HG03575 (cell line): ENCODE results near the gene RCE1.

Source experiments
- ATAC-seq: cut with Tn5 transposase; IDR thresholded peaks from one replicate; pipeline ENCODE4 v1.9.1; 2021; ENCODE audit not compliant: unreplicated experiment, insufficient number of reproducible peaks, low FRiP score; ENCODE audit errors: extremely low read depth

Gene RCE1

DNA sequence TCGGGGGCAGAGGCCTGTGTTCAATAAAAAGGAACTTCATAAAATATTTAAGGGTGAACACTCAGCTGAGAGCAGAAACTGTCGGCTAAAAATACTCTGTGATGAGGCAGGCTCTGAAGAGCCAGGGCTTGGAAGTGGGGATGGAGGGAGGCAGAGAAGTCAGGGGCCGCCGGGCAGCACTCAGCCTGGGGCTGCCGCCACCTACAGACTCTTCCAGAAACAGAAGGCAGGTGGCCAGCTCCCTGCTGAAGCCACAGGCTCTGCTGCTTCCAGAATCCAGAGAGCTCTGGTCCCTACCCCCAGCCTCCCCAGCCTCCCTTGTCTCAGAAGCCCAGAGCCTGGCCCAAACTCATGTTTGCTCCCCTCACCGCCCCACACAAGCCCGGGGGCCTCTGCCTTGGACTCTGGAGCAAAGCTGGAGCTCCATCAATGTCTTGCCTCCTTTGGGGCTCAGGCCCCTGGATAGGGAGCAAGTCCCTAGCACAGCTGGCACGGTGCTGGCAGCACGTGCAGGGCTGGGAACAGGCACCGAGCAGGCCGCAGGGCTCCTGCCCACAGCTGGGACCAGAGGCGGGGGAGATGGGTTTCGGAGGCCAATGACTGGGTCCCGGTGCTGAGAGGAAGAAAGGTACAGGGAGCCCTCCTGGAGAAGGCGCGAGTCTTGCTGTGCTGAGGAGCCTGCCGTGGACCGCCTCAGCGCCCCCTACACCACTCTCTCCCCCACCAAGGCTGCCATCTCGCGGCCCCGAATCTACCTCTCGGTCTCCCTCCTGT is 21.9 kb downstream of the RCE1 start:
- ATAC-seq, result no peak

- ATAC-seq, result no peak
Observed at GRCh38 chr11:66866007-66866406, 22.8 kb downstream of the RCE1 start.

GRCh38 chr11:66866511-66866986 is 23.3 kb downstream of the RCE1 start:
- ATAC-seq, result no peak

GRCh38 chr11:66867425-66868040 is 24.3 kb downstream of the RCE1 start:
- ATAC-seq, result no peak

GRCh38 chr11:66868082-66868725 is 25.0 kb downstream of the RCE1 start:
- no peak for ATAC-seq

DNA sequence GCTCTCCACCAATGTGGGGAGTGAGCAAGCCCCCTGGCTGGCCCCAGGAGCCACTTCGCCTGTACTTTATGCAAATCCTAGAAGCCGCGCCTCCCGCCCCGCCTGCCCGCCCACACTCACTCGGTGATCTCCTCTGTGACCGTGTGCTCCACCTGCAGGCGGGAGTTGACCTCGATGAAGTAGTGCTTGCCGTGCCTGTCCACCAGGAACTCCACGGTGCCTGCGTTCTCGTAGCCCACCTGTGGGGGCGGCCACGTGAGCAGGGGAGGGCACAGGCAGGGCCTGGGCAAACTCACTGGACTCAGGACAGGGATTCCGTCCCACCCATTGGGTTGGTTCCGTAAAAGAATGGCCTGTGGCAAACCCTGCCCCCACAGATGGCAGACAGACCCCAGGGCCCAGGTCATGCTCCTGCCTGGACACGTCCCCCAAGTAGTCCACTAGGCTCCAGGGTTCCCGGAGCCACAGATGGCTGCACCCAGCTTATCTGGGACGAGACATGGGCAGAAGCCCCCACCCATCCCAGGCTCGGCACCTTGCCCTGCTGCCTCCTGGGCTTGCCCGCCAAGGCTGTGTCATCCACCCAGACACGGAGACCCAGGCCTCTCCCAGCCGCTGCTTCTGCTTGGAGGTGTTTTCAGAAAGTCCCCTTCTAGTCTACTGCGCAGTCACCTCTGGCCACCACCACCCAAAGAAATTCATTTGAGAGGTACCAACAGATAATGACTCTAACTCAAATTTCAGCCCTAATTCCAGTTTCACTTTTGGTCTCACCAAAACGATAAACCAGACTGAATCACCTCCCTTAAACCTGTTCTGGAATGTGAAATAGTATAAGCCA is 25.7 kb downstream of the RCE1 start:
- ATAC-seq, result no peak

GRCh38 chr11:66869567-66869870 is 26.3 kb downstream of the RCE1 start:
- no peak for ATAC-seq

DNA sequence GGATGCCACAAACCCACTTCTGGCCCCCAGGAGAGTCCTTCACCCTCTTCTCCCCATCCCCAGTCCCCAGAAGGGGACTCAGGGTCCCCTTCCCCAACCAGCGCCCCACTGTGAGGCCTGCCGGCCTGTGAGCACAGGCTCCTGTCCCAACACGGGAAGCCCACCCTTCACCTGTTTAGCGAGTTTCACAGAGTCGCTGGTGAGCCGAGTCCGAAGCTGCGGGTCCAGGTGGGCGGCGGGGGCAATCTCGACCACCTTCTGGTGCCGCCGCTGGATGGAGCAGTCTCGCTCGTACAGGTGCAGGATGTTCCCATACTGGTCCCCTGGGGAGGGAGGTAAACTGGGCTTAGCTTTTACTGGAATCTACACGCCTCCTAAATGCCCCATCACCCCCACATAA is 26.9 kb downstream of the RCE1 start:
- ATAC-seq, result no peak

- ATAC-seq, result no peak
Observed at GRCh38 chr11:66870616-66871520, 27.6 kb downstream of the RCE1 start.

- ATAC-seq, result no peak
Observed at GRCh38 chr11:66871521-66871901, 28.3 kb downstream of the RCE1 start.

DNA sequence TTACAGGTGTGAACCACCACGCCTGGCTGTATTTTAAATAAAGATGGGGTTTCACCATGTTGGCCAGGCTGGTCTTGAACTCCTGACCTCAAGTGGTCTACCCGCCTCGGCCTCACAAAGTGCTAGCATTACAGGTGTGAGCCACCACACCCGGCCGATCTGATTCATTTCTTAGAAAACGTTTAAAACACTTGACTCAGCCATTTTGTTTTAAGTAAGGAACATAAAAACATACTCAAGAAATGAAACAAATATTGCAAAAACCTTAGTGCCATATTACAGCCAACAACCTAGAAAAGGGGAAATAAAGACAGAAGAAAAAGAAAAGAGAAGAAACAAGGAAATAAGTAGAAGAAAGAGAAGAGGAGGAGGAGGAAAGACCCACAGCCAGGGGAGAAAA is 31.0 kb downstream of the RCE1 start:
- ATAC-seq, result no peak

GRCh38 chr11:66875378-66875777 is 32.1 kb downstream of the RCE1 start:
- no peak for ATAC-seq

DNA sequence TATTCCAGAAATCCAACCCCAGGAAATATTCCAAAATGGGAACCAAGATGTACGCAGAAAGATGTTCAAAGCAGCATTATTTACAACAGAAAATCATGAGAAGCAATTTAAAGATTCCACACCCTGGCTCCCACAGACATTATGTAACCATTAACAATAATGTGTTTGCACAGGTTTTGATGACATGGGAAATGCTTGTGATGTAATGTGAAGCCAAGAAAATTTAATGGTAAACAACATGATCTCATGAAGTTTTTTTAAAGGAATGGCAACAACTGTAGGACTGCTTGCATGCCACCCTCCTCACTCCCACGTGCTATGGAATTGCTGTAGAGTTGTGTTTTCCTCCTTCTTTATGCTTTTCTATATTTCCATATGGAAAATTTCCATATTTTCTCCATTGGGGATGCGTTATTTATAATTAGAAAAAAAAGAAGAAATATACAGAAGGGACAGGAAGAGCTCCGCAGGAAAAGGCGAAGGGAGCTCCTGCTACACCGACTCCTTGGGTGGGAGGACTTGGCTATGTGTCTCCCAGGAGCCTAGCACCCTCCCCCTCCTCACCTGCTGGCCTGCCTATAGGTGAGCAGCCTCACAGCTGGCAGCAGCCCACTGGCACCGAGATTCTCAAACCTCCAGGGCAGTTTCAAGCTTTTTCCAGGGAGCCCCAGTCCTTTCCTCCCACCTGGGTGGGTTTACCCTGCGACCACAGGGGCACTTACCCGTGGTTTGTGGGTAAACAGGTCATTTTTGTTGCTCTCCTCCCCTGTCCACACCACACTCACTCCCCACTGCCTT is 34.5 kb downstream of the RCE1 start:
- no peak for ATAC-seq

- ATAC-seq, result no peak
Observed at GRCh38 chr11:66878474-66878873, 35.2 kb downstream of the RCE1 start.

DNA sequence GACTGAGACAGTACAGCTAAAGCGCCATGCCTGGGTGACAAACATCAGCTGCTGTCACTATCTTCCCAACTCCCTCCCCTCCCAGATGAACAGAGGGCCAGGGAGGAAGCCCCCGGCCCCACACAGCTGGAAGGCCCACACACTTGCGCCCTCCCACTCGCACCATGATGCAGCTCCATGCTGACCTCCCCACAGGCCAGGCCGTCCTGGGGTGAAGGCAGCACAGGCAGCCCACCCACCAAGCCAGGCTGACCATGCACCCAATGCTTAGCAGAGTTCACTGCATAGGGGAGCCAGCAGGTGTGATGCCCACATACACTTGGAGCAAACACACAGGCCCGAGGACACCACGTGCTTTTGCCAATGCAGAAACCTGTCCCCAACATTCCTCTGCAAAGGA is 35.8 kb downstream of the RCE1 start:
- no peak for ATAC-seq

DNA sequence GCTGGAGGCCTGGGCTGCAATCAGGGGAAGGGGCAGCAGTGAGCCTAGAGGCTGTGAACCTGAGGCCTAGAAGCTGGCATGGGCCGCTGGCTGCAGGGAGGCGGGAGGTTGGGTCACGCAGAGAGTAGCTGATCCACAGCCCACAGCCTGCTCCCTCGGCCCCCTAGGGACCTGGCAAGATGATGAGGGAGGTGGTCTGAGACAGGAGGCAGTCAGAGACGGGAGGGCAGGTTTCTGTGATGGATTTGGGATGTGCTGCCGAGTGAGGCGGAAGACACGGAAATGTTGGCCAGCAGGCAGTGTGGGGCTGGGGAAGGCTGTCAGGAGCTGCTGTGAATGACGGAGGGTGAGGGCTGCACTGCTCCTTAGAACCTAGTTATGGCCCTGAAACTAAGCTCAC is 36.3 kb downstream of the RCE1 start:
- no peak for ATAC-seq

DNA sequence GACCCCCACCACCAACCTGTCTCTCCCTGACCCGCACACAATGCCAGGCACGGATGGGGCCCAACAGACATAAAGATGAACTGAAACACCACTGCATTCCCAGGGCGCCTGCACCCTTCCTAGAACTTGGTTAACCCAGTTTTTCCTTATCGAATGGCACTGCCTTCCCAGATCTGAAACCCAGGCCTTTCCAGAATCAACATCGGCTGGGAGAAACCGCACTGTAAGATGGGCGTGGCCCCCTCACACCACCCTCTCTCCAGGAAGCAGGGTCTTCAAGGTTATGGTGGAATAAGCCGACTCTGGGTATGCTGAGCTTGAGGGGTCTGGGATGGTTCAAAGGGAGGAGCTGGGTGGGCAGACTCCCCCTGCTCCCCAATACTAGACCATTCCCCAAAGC is 36.8 kb downstream of the RCE1 start:
- no peak for ATAC-seq
